PC-3 (cell line): ENCODE measurements around the gene FFAR1.

Source experiments
- CTCF ChIP-seq: fragments of 300-600 bp; sonication (generic); conservative IDR thresholded peaks from 2 replicates; pipeline ENCODE4 v1.5.1; 2017; ENCODE audit warnings: antibody characterized with exemption, low read depth, mild to moderate bottlenecking, low read length
- EZH2 ChIP-seq: fragments of 300-600 bp; sonication (generic); IDR thresholded peaks from one replicate; pipeline ENCODE4 v1.6.1; 2017; ENCODE audit warnings: antibody characterized with exemption, mild to moderate bottlenecking, low read length; ENCODE audit not compliant: unreplicated experiment

GRCh38 chr19:35363001-35363590 is 15.4 kb downstream of the FFAR1 start:
- TF ChIP-seq EZH2 (no peak), CTCF (no peak)
